HL-60 (cell line): ENCODE results near the gene LDLR.

Source experiments
- DNase-seq, 2 experiments: peaks; one replicate each; pipeline ENCODE4 v3.0.0-alpha.2; 2010 to 2020; ENCODE audit warnings: low read depth in 1 of 2, low spot score in 1 of 2
- H3K27ac ChIP-seq: fragments of 250-450 bp; sonication (Bioruptor Pico); replicated peaks from 2 replicates; pipeline ENCODE4 v1.5.1; 2020; ENCODE audit warnings: mild to moderate bottlenecking, moderate library complexity
- H3K27me3 ChIP-seq: fragments of 250-450 bp; sonication (Bioruptor Pico); 2 replicates; pipeline ENCODE4 v1.5.1; 2021; ENCODE audit warnings: mild to moderate bottlenecking, moderate library complexity; ENCODE audit not compliant: insufficient read depth, poor library complexity, severe bottlenecking
- H3K4me3 ChIP-seq: replicated peaks from 2 replicates; pipeline ENCODE4 v1.5.1; 2011; ENCODE audit warnings: mild to moderate bottlenecking, control low read depth, low read length; ENCODE audit not compliant: insufficient read depth
- GABPA ChIP-seq: IDR thresholded peaks from 2 replicates; pipeline ENCODE4 v1.6.1; 2012; ENCODE audit warnings: low read depth
- POLR2AphosphoS5 ChIP-seq: IDR thresholded peaks from 2 replicates; pipeline ENCODE4 v1.6.1; 2012; ENCODE audit warnings: low read depth
- SPI1 ChIP-seq: IDR thresholded peaks from 2 replicates; pipeline ENCODE4 v1.6.1; 2012; ENCODE audit warnings: low read depth, mild to moderate bottlenecking, borderline replicate concordance
- long read RNA-seq: library from polyadenylated mRNA; unstranded; transcript quantifications from one replicate; pipeline ENCODE4 v2.0.0, GENCODE V29; 2020
- TF ChIP-seq, protein P1 (sequence below): IDR thresholded peaks from one replicate; pipeline ENCODE4 v1.5.1; 2011; ENCODE audit warnings: low read length, control low read depth, inconsistent platforms; ENCODE audit not compliant: insufficient read depth
- TF ChIP-seq, protein P2 (sequence below): IDR thresholded peaks from 2 replicates; pipeline ENCODE4 v1.6.1; 2012; ENCODE audit warnings: low read depth; ENCODE audit not compliant: insufficient replicate concordance

Gene LDLR
- long read RNA-seq, transcript LDLR-208 (18 exons, 3,617 nt), result major isoform, 38 of 55 reads
- long read RNA-seq, partial matches to known transcripts, result 5 of 55 reads
- long read RNA-seq, other reads (novel, unspliced or antisense), result 11 of 55 reads

DNA sequence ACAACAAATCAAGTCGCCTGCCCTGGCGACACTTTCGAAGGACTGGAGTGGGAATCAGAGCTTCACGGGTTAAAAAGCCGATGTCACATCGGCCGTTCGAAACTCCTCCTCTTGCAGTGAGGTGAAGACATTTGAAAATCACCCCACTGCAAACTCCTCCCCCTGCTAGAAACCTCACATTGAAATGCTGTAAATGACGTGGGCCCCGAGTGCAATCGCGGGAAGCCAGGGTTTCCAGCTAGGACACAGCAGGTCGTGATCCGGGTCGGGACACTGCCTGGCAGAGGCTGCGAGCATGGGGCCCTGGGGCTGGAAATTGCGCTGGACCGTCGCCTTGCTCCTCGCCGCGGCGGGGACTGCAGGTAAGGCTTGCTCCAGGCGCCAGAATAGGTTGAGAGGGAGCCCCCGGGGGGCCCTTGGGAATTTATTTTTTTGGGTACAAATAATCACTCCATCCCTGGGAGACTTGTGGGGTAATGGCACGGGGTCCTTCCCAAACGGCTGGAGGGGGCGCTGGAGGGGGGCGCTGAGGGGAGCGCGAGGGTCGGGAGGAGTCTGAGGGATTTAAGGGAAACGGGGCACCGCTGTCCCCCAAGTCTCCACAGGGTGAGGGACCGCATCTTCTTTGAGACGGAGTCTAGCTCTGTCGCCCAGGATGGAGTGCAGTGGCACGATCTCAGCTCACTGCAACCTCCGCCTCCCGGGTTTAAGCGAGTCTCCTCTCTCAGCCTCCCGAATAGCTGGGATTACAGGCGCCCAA lies at the start of gene LDLR:
Gene LDLR (plus strand): TSS at position 210 of the 760 bp plus-strand sequence. CDS start 86 bp downstream, at position 296.
- Histone ChIP-seq H3K27ac (peak within 1 kb of the TSS; percentile 90), H3K4me3 (peak within 1 kb of the TSS; percentile 69), H3K27me3 (no peaks in the 10 kb centered on the region)
- DNase-seq, result peak; percentile 72 to 89
- TF ChIP-seq, protein P1, sequence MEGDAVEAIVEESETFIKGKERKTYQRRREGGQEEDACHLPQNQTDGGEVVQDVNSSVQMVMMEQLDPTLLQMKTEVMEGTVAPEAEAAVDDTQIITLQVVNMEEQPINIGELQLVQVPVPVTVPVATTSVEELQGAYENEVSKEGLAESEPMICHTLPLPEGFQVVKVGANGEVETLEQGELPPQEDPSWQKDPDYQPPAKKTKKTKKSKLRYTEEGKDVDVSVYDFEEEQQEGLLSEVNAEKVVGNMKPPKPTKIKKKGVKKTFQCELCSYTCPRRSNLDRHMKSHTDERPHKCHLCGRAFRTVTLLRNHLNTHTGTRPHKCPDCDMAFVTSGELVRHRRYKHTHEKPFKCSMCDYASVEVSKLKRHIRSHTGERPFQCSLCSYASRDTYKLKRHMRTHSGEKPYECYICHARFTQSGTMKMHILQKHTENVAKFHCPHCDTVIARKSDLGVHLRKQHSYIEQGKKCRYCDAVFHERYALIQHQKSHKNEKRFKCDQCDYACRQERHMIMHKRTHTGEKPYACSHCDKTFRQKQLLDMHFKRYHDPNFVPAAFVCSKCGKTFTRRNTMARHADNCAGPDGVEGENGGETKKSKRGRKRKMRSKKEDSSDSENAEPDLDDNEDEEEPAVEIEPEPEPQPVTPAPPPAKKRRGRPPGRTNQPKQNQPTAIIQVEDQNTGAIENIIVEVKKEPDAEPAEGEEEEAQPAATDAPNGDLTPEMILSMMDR, result no peak
- peak; percentile 94 for TF ChIP-seq POLR2AphosphoS5

DNA sequence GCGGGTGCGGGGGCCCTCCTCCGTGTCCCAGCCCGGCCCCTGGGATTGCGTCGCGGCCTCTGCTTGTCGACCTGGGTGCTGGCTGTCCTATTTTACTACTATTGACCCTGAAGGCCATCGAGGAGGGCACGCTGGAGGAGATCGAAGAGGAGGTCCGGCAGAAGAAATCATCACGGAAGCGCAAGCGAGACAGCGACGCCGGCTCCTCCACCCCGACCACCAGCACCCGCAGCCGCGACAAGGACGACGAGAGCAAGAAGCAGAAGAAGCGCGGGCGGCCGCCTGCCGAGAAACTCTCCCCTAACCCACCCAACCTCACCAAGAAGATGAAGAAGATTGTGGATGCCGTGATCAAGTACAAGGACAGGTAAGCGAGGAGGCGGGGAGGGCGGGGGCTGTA lies 48.1 kb upstream of the LDLR start:
- H3K27me3 ChIP-seq, result no peaks in the 10 kb centered on the region
- H3K27ac ChIP-seq, result no peak overlapping the region
- TF ChIP-seq GABPA, result no peak
- TF ChIP-seq, protein P1, result no peak
- TF ChIP-seq SPI1, result no peak
- no peak for TF ChIP-seq POLR2AphosphoS5
- TF ChIP-seq, protein P2, sequence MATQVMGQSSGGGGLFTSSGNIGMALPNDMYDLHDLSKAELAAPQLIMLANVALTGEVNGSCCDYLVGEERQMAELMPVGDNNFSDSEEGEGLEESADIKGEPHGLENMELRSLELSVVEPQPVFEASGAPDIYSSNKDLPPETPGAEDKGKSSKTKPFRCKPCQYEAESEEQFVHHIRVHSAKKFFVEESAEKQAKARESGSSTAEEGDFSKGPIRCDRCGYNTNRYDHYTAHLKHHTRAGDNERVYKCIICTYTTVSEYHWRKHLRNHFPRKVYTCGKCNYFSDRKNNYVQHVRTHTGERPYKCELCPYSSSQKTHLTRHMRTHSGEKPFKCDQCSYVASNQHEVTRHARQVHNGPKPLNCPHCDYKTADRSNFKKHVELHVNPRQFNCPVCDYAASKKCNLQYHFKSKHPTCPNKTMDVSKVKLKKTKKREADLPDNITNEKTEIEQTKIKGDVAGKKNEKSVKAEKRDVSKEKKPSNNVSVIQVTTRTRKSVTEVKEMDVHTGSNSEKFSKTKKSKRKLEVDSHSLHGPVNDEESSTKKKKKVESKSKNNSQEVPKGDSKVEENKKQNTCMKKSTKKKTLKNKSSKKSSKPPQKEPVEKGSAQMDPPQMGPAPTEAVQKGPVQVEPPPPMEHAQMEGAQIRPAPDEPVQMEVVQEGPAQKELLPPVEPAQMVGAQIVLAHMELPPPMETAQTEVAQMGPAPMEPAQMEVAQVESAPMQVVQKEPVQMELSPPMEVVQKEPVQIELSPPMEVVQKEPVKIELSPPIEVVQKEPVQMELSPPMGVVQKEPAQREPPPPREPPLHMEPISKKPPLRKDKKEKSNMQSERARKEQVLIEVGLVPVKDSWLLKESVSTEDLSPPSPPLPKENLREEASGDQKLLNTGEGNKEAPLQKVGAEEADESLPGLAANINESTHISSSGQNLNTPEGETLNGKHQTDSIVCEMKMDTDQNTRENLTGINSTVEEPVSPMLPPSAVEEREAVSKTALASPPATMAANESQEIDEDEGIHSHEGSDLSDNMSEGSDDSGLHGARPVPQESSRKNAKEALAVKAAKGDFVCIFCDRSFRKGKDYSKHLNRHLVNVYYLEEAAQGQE, result no peak
- no peak for DNase-seq
- H3K4me3 ChIP-seq, result no peak overlapping the region

- no peaks in the 10 kb centered on the region for H3K27me3 ChIP-seq
- no peak overlapping the region for H3K4me3 ChIP-seq
- H3K27ac ChIP-seq, result no peak overlapping the region
- TF ChIP-seq SPI1, result no peak
- TF ChIP-seq, protein P1, result no peak
- TF ChIP-seq GABPA, result no peak
- TF ChIP-seq, protein P2, result no peak
- TF ChIP-seq POLR2AphosphoS5, result no peak
- DNase-seq, result no peak
These were observed 47.2 kb upstream of the LDLR start for GRCh38 chr19:11041966-11042627.
